ENCODE measurements around the gene GAS2L1.

Gene GAS2L1

GRCh38 chr22:29309332-29310064 lies 3.0 kb downstream of the GAS2L1 start:
- no peak for DNase-seq (ENCODE audit: low read depth in 2 of 2)

GRCh38 chr22:29310065-29310862 lies 3.8 kb downstream of the GAS2L1 start:
- no peak for DNase-seq (ENCODE audit: low read depth in 2 of 2)

GRCh38 chr22:29310863-29311339 lies 4.5 kb downstream of the GAS2L1 start:
- DNase-seq (ENCODE audit: low read depth in 2 of 2): peak; percentile 60 to 73

- no peak for DNase-seq (ENCODE audit: low read depth in 2 of 2)
Observed at GRCh38 chr22:29311464-29312217, 5.2 kb downstream of the GAS2L1 start.

- DNase-seq (ENCODE audit: low read depth in 2 of 2): no peak
Observed at GRCh38 chr22:29312218-29313125, 6.0 kb downstream of the GAS2L1 start.

- DNase-seq (ENCODE audit: low read depth in 2 of 2): no peak
Observed at GRCh38 chr22:29313126-29313575, 6.7 kb downstream of the GAS2L1 start.

GRCh38 chr22:29313576-29314466 lies 7.4 kb downstream of the GAS2L1 start:
- no peak for DNase-seq (ENCODE audit: low read depth in 2 of 2)

- DNase-seq (ENCODE audit: low read depth in 2 of 2): no peak
Observed at GRCh38 chr22:29314537-29315285, 8.3 kb downstream of the GAS2L1 start.

GRCh38 chr22:29315286-29316140 lies 9.1 kb downstream of the GAS2L1 start, which contains the start of gene RASL10A:
Gene RASL10A, minus strand, starts transcription at chr22:29315697. Its CDS starts 451 bp downstream, at chr22:29315246.
- no peak for DNase-seq (ENCODE audit: low read depth in 2 of 2)

- no peak for DNase-seq (ENCODE audit: low read depth in 2 of 2)
Observed at GRCh38 chr22:29316141-29316828, 9.8 kb downstream of the GAS2L1 start.

GRCh38 chr22:29317827-29318454 lies 11.5 kb downstream of the GAS2L1 start:
- DNase-seq (ENCODE audit: low read depth in 2 of 2): no peak

- DNase-seq (ENCODE audit: low read depth in 2 of 2): no peak
Observed at GRCh38 chr22:29319072-29319471, 12.6 kb downstream of the GAS2L1 start.

- no peak for DNase-seq (ENCODE audit: low read depth in 2 of 2)
Observed at GRCh38 chr22:29320546-29320945, 14.1 kb downstream of the GAS2L1 start.

GRCh38 chr22:29323641-29324040 lies 17.2 kb downstream of the GAS2L1 start:
- no peak for DNase-seq (ENCODE audit: low read depth in 2 of 2)

GRCh38 chr22:29325356-29325755 lies 18.9 kb downstream of the GAS2L1 start:
- no peak for DNase-seq (ENCODE audit: low read depth in 2 of 2)

GRCh38 chr22:29325785-29326315 lies 19.4 kb downstream of the GAS2L1 start:
- no peak for DNase-seq (ENCODE audit: low read depth in 2 of 2)

- no peak for DNase-seq (ENCODE audit: low read depth in 2 of 2)
Observed at GRCh38 chr22:29326481-29326880, 20.0 kb downstream of the GAS2L1 start.
